ENCODE results near the gene OSGEPL1.
A peak's percentile ranks its signal among the peaks of the same experiment; 100 is the strongest.
"Not testable (repeated sequence)": the region's sequence is repeated elsewhere in the genome, so short reads cannot be mapped to it uniquely, and the experiment has no call there.

The OSGEPL1 gene

GRCh38 chr2:189729430-189729829 lies 33.2 kb downstream of the OSGEPL1 start:
- no peak for DNase-seq

GRCh38 chr2:189726849-189727248 lies 35.7 kb downstream of the OSGEPL1 start:
- no peak for DNase-seq

- no peak for DNase-seq
Measured at GRCh38 chr2:189726271-189726670, 36.3 kb downstream of the OSGEPL1 start.

GRCh38 chr2:189723192-189723591 lies 39.4 kb downstream of the OSGEPL1 start:
- no peak for DNase-seq

GRCh38 chr2:189719571-189719970 lies 43.0 kb downstream of the OSGEPL1 start:
- no peak for DNase-seq

- DNase-seq: not testable (repeated sequence)
Measured at GRCh38 chr2:189717593-189717992, 45.0 kb downstream of the OSGEPL1 start.

GRCh38 chr2:189709501-189710221 lies 52.9 kb downstream of the OSGEPL1 start:
- no peak for DNase-seq

GRCh38 chr2:189702071-189702470 lies 60.5 kb downstream of the OSGEPL1 start:
- no peak for DNase-seq

- no peak for DNase-seq
Measured at GRCh38 chr2:189700681-189701080, 61.9 kb downstream of the OSGEPL1 start.

GRCh38 chr2:189698020-189698887 lies 64.3 kb downstream of the OSGEPL1 start:
- DNase-seq: peak in 1 of 2 donors; percentile 39
